Measurements from ENCODE around the gene EFCAB6.

The EFCAB6 gene

GRCh38 chr22:43840851-43841250 is 28.7 kb upstream of the EFCAB6 start:
- TF ChIP-seq CTCF (IDR thresholded peaks at IDR 0.05; ENCODE audit: low read depth, low read length): no peak
- no peak overlapping the region for H3K4me3 ChIP-seq (replicated peaks in 1 of 2; ENCODE audit: low read depth in 2 of 2, low read length in 2 of 2)
- no peak for DNase-seq (ENCODE audit: low read depth in 2 of 2)

DNA sequence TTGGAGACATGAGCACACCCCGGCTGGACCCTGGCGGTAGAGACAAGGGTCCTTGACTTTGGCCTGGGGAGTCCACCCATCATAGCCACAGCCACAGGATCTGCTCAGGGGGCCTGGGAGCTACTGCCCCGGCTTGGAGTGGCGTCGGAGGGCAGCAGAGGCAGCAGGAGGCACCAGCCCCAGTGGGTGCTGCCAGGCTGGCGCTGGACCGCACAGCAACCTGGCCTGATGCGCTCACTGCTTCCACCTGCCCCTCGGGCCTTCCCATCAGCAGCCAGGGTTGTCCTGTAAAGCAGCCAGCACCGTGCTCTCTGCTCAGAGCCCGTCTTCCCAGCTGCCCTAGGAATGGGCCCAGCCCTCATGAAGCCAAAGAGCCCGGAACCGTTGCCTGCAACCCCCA is 28.3 kb upstream of the EFCAB6 start:
- TF ChIP-seq CTCF (IDR thresholded peaks at IDR 0.05; ENCODE audit: low read depth, low read length): no peak
- no peak for DNase-seq (ENCODE audit: low read depth in 2 of 2)
- no peak overlapping the region for H3K4me3 ChIP-seq (replicated peaks in 1 of 2; ENCODE audit: low read depth in 2 of 2, low read length in 2 of 2)

DNA sequence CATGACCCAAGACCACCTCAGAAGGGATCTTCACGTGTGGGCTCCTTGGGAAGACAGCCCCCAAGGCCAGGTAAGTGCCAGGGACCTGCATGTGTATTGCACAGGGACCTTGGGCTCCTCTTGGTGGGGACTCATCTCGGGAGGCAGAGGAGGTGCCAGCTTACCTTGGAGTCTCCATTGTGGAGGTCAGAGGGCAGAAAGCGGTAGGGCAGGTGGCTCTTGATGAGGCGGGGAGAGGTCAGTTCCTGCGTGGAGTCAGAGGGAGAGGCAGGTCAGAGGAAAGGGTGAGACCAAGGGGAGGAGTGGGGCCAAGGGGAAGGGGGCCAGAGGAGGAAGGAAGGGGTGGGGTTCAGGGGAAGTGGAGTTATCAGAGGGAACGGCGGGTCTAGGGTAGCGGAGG is 27.7 kb upstream of the EFCAB6 start:
- DNase-seq (ENCODE audit: low read depth in 2 of 2): no peak
- no peak for TF ChIP-seq CTCF (IDR thresholded peaks at IDR 0.05; ENCODE audit: low read depth, low read length)
- H3K4me3 ChIP-seq (replicated peaks in 1 of 2; ENCODE audit: low read depth in 2 of 2, low read length in 2 of 2): no peak overlapping the region

- H3K4me3 ChIP-seq (replicated peaks in 1 of 2; ENCODE audit: low read depth in 2 of 2, low read length in 2 of 2): no peak overlapping the region
- TF ChIP-seq CTCF (IDR thresholded peaks at IDR 0.05; ENCODE audit: low read depth, low read length): no peak
- DNase-seq (ENCODE audit: low read depth in 2 of 2): no peak
Measured at GRCh38 chr22:43838571-43839307, 26.6 kb upstream of the EFCAB6 start.

DNA sequence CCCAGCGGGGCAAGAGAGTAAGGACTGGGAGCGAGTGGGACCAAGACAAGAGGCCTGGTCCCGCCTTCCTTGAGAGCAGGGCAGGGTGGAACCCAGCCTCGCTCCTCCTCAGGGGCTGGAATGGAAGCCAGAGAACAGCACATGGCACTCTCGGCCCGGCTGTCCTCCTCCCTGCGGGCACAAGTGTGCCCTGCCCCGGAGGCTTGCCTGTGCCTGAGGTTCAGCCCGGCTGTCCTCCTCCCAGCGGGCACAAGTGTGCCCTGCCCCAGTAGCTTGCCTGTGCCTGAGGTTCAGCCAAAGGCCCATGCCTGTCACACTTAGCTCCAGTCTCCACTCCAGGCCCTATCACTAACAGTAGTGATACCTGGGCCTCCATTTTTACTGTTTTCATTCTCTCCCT is 26.1 kb upstream of the EFCAB6 start:
- TF ChIP-seq CTCF (IDR thresholded peaks at IDR 0.05; ENCODE audit: low read depth, low read length): no peak
- no peak overlapping the region for H3K4me3 ChIP-seq (replicated peaks in 1 of 2; ENCODE audit: low read depth in 2 of 2, low read length in 2 of 2)
- DNase-seq (ENCODE audit: low read depth in 2 of 2): no peak

- TF ChIP-seq CTCF (IDR thresholded peaks at IDR 0.05; ENCODE audit: low read depth, low read length): no peak
- no peak overlapping the region for H3K4me3 ChIP-seq (replicated peaks in 1 of 2; ENCODE audit: low read depth in 2 of 2, low read length in 2 of 2)
- no peak for DNase-seq (ENCODE audit: low read depth in 2 of 2)
Measured at GRCh38 chr22:43837666-43838065, 25.6 kb upstream of the EFCAB6 start.

DNA sequence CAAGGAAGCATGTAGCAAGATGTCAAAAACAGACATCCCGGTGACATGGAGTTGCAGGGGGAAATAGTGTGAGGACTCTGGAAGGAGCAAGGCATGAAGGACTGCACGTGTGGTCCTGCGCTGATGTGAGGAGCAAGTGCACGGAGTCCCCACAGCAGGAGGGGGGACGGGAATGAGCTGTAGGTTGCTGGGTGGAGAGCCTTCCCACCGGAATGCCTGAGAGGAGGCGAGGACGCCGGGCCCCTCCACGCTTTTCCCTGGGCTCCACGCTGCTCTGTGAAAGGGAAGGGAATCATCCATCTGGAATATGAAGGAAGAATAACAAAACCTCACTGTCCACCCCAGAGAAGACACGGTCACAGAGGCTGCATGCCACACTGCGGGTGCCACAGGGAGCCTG is 23.6 kb upstream of the EFCAB6 start:
- no peak for DNase-seq (ENCODE audit: low read depth in 2 of 2)
- no peak for TF ChIP-seq CTCF (IDR thresholded peaks at IDR 0.05; ENCODE audit: low read depth, low read length)
- no peak overlapping the region for H3K4me3 ChIP-seq (replicated peaks in 1 of 2; ENCODE audit: low read depth in 2 of 2, low read length in 2 of 2)

Data from cardiac fibroblast (primary cell).